Thyroid gland (tissue), 4 donors: Measurements from ENCODE around the gene SEMA4A.

Source experiments
- POLR2A ChIP-seq, 2 donors: fragments of 450-650 bp; IDR thresholded peaks; one replicate each; pipeline ENCODE4 v1.6.1; 2017; ENCODE audit warnings: antibody characterized with exemption in 2 of 2, mild to moderate bottlenecking in 2 of 2, moderate library complexity in 1 of 2
- TF ChIP-seq, protein P1 (sequence below), 6 experiments: fragments of 200-600 bp in 3 of 6; fragments of 450-650 bp in 3 of 6; sonication (generic) in 3 of 6; IDR thresholded peaks; one replicate each; pipeline ENCODE4 v1.5.1; 2016 to 2019; ENCODE audit warnings: antibody characterized with exemption in 6 of 6, mild to moderate bottlenecking in 2 of 6, inconsistent platforms in 1 of 6, moderate library complexity in 1 of 6

DNA sequence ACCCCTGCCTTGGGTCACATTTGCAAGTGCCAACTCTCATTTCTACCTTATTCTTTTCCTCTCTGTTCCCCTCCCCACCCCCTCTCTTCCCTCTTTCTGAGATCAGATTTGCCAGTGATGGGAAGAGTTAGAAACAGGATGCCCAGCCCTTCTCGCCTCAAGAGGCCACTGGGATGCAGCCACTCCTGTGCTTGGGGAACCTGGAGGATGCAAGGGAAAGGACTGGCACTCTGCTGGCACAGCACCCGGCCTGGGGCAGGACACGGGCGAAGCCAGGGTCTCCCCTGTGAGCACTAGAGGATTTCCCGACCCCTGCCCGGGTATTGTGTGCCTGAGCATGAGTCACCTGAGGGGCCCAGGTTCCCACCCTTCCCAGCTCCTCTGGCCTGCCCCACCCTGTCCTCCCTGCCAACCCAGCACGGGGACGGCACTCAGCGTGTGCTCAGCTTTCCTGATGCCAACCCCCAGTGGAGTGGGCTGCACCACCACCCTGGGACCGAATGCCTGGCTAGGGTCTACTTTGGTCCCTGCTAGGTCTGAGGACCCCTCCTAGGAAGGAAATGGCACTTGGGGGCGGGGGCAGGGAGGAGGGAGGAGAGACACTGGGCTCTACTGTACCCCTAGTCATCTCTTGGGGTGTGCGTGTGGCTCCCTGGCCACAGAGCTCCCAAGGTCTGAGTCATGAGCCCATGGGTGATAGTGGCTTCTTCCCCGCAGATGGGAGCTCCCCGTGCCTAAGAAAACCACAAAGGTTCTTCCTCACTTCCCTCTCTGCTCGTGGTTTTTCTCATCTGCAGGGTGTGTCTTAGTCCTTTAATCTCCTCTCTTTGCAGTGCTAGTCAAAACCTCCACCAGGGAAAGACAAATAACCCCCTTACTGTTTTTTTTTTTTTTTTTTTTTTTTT, 26.5 kb upstream of the SEMA4A start:
- TF ChIP-seq, protein P1, sequence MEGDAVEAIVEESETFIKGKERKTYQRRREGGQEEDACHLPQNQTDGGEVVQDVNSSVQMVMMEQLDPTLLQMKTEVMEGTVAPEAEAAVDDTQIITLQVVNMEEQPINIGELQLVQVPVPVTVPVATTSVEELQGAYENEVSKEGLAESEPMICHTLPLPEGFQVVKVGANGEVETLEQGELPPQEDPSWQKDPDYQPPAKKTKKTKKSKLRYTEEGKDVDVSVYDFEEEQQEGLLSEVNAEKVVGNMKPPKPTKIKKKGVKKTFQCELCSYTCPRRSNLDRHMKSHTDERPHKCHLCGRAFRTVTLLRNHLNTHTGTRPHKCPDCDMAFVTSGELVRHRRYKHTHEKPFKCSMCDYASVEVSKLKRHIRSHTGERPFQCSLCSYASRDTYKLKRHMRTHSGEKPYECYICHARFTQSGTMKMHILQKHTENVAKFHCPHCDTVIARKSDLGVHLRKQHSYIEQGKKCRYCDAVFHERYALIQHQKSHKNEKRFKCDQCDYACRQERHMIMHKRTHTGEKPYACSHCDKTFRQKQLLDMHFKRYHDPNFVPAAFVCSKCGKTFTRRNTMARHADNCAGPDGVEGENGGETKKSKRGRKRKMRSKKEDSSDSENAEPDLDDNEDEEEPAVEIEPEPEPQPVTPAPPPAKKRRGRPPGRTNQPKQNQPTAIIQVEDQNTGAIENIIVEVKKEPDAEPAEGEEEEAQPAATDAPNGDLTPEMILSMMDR (IDR thresholded peaks at IDR 0.05), result no peak
- no peak for TF ChIP-seq POLR2A (IDR thresholded peaks at IDR 0.05)
